ENCODE results near the gene TMEM45A.
A peak's percentile ranks its signal among the peaks of the same experiment; 100 is the strongest.

TMEM45A gene

GRCh38 chr3:100456745-100457144 is 35.7 kb upstream of the TMEM45A start:
- no peak overlapping the region for H3K4me3 ChIP-seq
- no peak for TF ChIP-seq CTCF (IDR thresholded peaks at IDR 0.05)
- no peak overlapping the region for H3K27ac ChIP-seq
- DNase-seq (ENCODE audit: low spot score), result no peak

DNA sequence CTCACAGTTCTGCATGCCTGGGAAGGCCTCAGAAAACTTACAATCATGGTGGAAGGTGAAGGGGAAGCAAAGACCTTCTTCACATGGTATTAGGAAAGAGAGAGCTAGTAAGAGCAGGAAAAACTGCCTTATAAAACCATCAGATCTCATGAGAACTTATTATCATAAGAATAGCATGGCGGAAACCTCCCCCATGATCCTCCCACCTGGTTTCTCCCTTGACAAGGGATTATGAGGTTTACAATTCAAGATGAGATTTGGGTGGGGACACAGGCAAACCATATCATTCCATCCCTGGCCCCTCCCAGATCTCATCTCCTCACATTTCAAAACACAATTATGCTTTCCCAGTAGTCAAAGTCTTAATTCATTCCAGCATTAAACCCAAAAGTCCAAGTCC is 34.6 kb upstream of the TMEM45A start:
- no peak for DNase-seq (ENCODE audit: low spot score)
- no peak overlapping the region for H3K4me3 ChIP-seq
- TF ChIP-seq CTCF (IDR thresholded peaks at IDR 0.05), result no peak

GRCh38 chr3:100458814-100459213 is 33.6 kb upstream of the TMEM45A start:
- no peak for DNase-seq (ENCODE audit: low spot score)
- no peak for TF ChIP-seq CTCF (IDR thresholded peaks at IDR 0.05)
- no peak overlapping the region for H3K27ac ChIP-seq
- no peak overlapping the region for H3K4me3 ChIP-seq

More for the DNA sequence above, 34.6 kb upstream of the TMEM45A start:
- H3K27ac ChIP-seq, result no peak overlapping the region

DNA sequence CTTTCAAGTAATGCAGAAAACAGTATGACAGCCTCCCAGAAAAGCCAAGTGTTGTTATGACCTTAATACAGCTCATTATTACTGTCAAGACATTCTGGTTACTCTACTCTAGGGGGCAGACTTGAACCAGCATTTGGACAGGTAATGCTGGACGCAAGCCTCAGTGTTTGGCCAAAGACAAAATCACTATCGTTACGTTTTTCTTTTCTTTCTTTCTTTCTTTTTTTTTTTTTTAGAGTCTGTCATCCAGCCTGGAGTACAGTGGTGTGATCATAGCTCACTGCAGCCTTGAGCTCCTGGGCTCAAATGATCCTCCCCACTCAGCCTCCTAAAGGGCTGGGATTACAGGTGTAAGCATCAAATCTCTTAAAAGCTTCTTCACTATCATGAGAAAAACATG is 29.4 kb upstream of the TMEM45A start:
- H3K4me3 ChIP-seq, result no peak overlapping the region
- DNase-seq (ENCODE audit: low spot score), result no peak
- peak; percentile 14 for TF ChIP-seq CTCF (IDR thresholded peaks at IDR 0.05)
- H3K27ac ChIP-seq, result no peak overlapping the region

- no peak for DNase-seq (ENCODE audit: low spot score)
Observed at GRCh38 chr3:100463646-100464155, 28.7 kb upstream of the TMEM45A start.

DNA sequence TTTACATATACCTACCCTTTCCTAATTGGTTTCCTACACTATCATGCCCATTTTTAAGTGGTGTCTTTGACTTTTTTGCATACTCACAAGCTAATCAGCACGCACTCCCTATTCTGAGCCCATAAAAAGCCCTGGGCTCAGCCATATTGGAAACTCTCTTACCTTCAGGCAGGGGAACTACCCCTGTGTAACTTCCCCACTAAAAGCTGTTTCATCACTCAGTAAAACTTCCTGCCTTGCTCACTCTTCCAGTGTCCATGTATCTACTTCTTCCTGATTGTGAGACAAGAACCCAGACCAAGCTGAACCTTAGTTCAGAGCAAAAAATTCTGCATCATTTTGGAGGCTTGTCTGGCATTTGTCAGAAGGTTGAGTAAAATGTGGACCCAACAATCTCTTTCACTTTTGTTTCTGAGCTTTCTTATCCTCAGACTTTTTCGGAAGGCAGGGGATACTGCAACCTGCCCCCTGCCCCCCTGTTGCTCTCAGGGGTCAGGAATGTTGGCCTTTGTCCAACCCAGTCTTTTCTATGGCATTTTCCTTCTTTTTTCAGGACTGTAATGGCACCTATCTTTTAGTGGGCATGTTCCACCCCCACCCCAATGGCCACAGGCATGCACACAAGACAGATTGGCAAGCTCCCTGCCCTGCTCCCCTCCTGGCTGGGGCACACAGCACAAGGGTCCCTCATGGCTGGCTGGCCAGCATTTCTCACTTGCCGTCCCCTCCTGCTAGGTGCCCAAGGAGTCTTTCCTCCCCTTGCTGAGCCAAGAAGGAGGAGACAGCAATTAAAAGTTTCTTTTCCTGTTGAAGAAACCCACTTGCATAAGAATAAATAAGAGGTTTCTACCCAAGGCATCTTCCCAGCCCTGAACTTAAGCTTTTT is 26.3 kb upstream of the TMEM45A start:
- Histone ChIP-seq H3K4me3 (no peak overlapping the region), H3K27ac (no peak overlapping the region)
- TF ChIP-seq CTCF (IDR thresholded peaks at IDR 0.05), result no peak
- no peak for DNase-seq (ENCODE audit: low spot score)

More at GRCh38 chr3:100463646-100464155, 28.7 kb upstream of the TMEM45A start:
- Histone ChIP-seq H3K27ac (no peak overlapping the region), H3K4me3 (no peak overlapping the region)
- TF ChIP-seq CTCF (IDR thresholded peaks at IDR 0.05), result no peak

DNA sequence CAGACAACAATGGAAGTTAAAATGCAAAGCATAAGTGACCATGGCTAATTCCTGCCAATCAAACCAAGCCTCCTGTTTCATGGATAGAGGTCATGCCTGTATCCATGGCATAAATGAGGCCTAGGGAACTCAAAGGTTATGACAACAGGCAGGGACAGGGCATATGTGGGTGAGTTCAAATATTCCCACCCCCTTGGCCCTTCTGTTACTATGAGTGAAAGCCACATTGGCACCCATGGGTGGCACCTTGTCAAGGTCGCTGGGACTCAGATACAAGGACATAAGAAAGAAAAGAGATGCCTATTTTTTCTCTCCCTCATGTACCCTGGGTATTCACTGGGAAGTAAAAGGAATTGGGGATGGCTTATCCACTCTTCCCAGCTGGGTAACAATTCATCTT is 25.3 kb upstream of the TMEM45A start:
- no peak for TF ChIP-seq CTCF (IDR thresholded peaks at IDR 0.05)
- DNase-seq (ENCODE audit: low spot score), result no peak
- H3K4me3 ChIP-seq, result no peak overlapping the region
- no peak overlapping the region for H3K27ac ChIP-seq
